ENCODE measurements around the gene EYA2.
"Not testable (repeated sequence)": the region's sequence is repeated elsewhere in the genome, so short reads cannot be mapped to it uniquely, and the experiment has no call there.

Gene EYA2

GRCh38 chr20:47174456-47175243 lies 280.0 kb downstream of the EYA2 start:
- FAIRE-seq, result no peak
- no peak for DNase-seq (ENCODE audit: insufficient read length, low spot score)
- TF ChIP-seq POLR2A (IDR thresholded peaks at IDR 0.05; ENCODE audit: low read depth, low read length), result no peak

GRCh38 chr20:47175493-47175892 lies 280.9 kb downstream of the EYA2 start:
- DNase-seq (ENCODE audit: insufficient read length, low spot score), result no peak
- no peak for TF ChIP-seq POLR2A (IDR thresholded peaks at IDR 0.05; ENCODE audit: low read depth, low read length)
- no peak for FAIRE-seq

- not testable (repeated sequence) for DNase-seq (ENCODE audit: insufficient read length, low spot score); FAIRE-seq
These were observed 281.6 kb downstream of the EYA2 start for GRCh38 chr20:47176217-47176616.

- no peak for DNase-seq (ENCODE audit: insufficient read length, low spot score)
- TF ChIP-seq POLR2A (IDR thresholded peaks at IDR 0.05; ENCODE audit: low read depth, low read length), result no peak
- FAIRE-seq, result no peak
These were observed 283.6 kb downstream of the EYA2 start for GRCh38 chr20:47178277-47178676.

- DNase-seq (ENCODE audit: insufficient read length, low spot score) (no peak), FAIRE-seq (no peak)
- no peak for TF ChIP-seq POLR2A (IDR thresholded peaks at IDR 0.05; ENCODE audit: low read depth, low read length)
These were observed 284.2 kb downstream of the EYA2 start for GRCh38 chr20:47178851-47179250.

GRCh38 chr20:47179267-47179666 lies 284.6 kb downstream of the EYA2 start:
- no peak for TF ChIP-seq POLR2A (IDR thresholded peaks at IDR 0.05; ENCODE audit: low read depth, low read length)

GRCh38 chr20:47181056-47181862 lies 286.6 kb downstream of the EYA2 start:
- DNase-seq (ENCODE audit: insufficient read length, low spot score) (peak; percentile 78), FAIRE-seq (no peak)
- no peak for TF ChIP-seq POLR2A (IDR thresholded peaks at IDR 0.05; ENCODE audit: low read depth, low read length)

More at GRCh38 chr20:47179267-47179666, 284.6 kb downstream of the EYA2 start:
- FAIRE-seq, result no peak
- DNase-seq (ENCODE audit: insufficient read length, low spot score), result no peak

- FAIRE-seq (no peak), DNase-seq (ENCODE audit: insufficient read length, low spot score) (no peak)
- TF ChIP-seq POLR2A (IDR thresholded peaks at IDR 0.05; ENCODE audit: low read depth, low read length), result no peak
These were observed 288.7 kb downstream of the EYA2 start for GRCh38 chr20:47183367-47183766.

- DNase-seq (ENCODE audit: insufficient read length, low spot score) (no peak), FAIRE-seq (no peak)
- TF ChIP-seq POLR2A (IDR thresholded peaks at IDR 0.05; ENCODE audit: low read depth, low read length), result no peak
These were observed 293.0 kb downstream of the EYA2 start for GRCh38 chr20:47187450-47188195.

GRCh38 chr20:47188540-47188939 lies 293.9 kb downstream of the EYA2 start:
- TF ChIP-seq POLR2A (IDR thresholded peaks at IDR 0.05; ENCODE audit: low read depth, low read length), result no peak
- FAIRE-seq, result no peak
- no peak for DNase-seq (ENCODE audit: insufficient read length, low spot score)

- TF ChIP-seq POLR2A (IDR thresholded peaks at IDR 0.05; ENCODE audit: low read depth, low read length), result no peak
- DNase-seq (ENCODE audit: insufficient read length, low spot score) (no peak), FAIRE-seq (no peak)
These were observed 294.4 kb downstream of the EYA2 start for GRCh38 chr20:47189060-47189459.

GRCh38 chr20:47191074-47191673 lies 296.5 kb downstream of the EYA2 start:
- DNase-seq (ENCODE audit: insufficient read length, low spot score), result peak; percentile 26
- no peak for FAIRE-seq
- no peak for TF ChIP-seq POLR2A (IDR thresholded peaks at IDR 0.05; ENCODE audit: low read depth, low read length)

- no peak for FAIRE-seq
- TF ChIP-seq POLR2A (IDR thresholded peaks at IDR 0.05; ENCODE audit: low read depth, low read length), result no peak
These were observed 297.3 kb downstream of the EYA2 start for GRCh38 chr20:47191956-47192355.

GRCh38 chr20:47195573-47195972 lies 300.9 kb downstream of the EYA2 start:
- no peak for FAIRE-seq
- no peak for TF ChIP-seq POLR2A (IDR thresholded peaks at IDR 0.05; ENCODE audit: low read depth, low read length)
- no peak for DNase-seq (ENCODE audit: insufficient read length, low spot score)

More at GRCh38 chr20:47191956-47192355, 297.3 kb downstream of the EYA2 start:
- DNase-seq (ENCODE audit: insufficient read length, low spot score), result no peak
